Neural cell (in vitro differentiated cells): ENCODE data around the gene PDHX. TPM values are rescaled to one million over a fixed set of nuclear protein-coding genes. Genes with fewer than 3 reads are reported as not detected.

Experiments
- H2AFZ ChIP-seq: fragments of 200-600, 300-800 bp; sonication (generic), shearing (Covaris generic); 2 replicates; pipeline ENCODE4 v1.6.0; 2014; ENCODE audit warnings: low read depth, mild to moderate bottlenecking, antibody characterized with exemption, low read length, moderate library complexity
- H3F3A ChIP-seq: fragments of 200-600 bp; shearing (Covaris generic); 2 replicates; pipeline ENCODE4 v1.6.1; 2016; ENCODE audit warnings: mild to moderate bottlenecking, moderate library complexity, mixed read lengths, antibody characterized with exemption, low read length; ENCODE audit not compliant: insufficient read depth, poor library complexity, severe bottlenecking
- H3K27ac ChIP-seq: fragments of 200-600, 300-800 bp; sonication (generic), shearing (Covaris generic); 2 replicates; pipeline ENCODE4 v1.5.1; 2014; ENCODE audit warnings: mild to moderate bottlenecking, low read length, moderate library complexity
- H3K27me3 ChIP-seq: fragments of 300-800, 200-600 bp; sonication (generic), shearing (Covaris generic); 2 replicates; pipeline ENCODE4 v1.6.0; 2014; ENCODE audit warnings: mild to moderate bottlenecking, low read depth, low read length, moderate library complexity; ENCODE audit not compliant: insufficient read depth
- H3K36me3 ChIP-seq: fragments of 300-800, 200-600 bp; sonication (generic), shearing (Covaris generic); 2 replicates; pipeline ENCODE4 v1.5.1; 2014; ENCODE audit warnings: mild to moderate bottlenecking, antibody characterized with exemption, low read length, moderate library complexity; ENCODE audit not compliant: insufficient read depth
- H3K4me2 ChIP-seq: fragments of 300-800, 200-600 bp; sonication (generic), shearing (Covaris generic); 2 replicates; pipeline ENCODE4 v1.6.0; 2014; ENCODE audit warnings: mild to moderate bottlenecking, low read length
- H3K4me3 ChIP-seq: fragments of 300-800, 200-600 bp; sonication (generic), shearing (Covaris generic); 2 replicates; pipeline ENCODE4 v1.5.1; 2014; ENCODE audit warnings: mild to moderate bottlenecking, low read length, moderate library complexity
- H3K79me2 ChIP-seq: fragments of 200-600 bp; shearing (Covaris generic); replicated peaks from 2 replicates; pipeline ENCODE4 v1.6.0; 2014; ENCODE audit warnings: mild to moderate bottlenecking, low read length, moderate library complexity; ENCODE audit not compliant: insufficient read depth
- H3K9ac ChIP-seq: fragments of 300-800, 200-600 bp; sonication (generic), shearing (Covaris generic); 2 replicates; pipeline ENCODE4 v1.6.1; 2016; ENCODE audit warnings: mild to moderate bottlenecking, low read length, mixed read lengths
- H3K9me2 ChIP-seq: fragments of 200-600 bp; shearing (Covaris generic); 2 replicates; pipeline ENCODE4 v1.6.1; 2016; ENCODE audit warnings: mild to moderate bottlenecking, low read length, mixed read lengths; ENCODE audit not compliant: insufficient read depth
- H3K9me3 ChIP-seq: fragments of 200-600, 300-800 bp; sonication (generic), shearing (Covaris generic); 2 replicates; pipeline ENCODE4 v1.6.1; 2016; ENCODE audit warnings: mild to moderate bottlenecking, mixed run types, low read length, moderate library complexity, mixed read lengths
- H4K20me1 ChIP-seq: fragments of 200-600 bp; shearing (Covaris generic); 2 replicates; pipeline ENCODE4 v1.6.1; 2016; ENCODE audit warnings: mild to moderate bottlenecking, mixed run types; ENCODE audit not compliant: insufficient read depth
- EP300 ChIP-seq: fragments of 450-650 bp; conservative IDR thresholded peaks from 2 replicates; pipeline ENCODE4 v1.6.1; 2014; ENCODE audit warnings: antibody characterized with exemption, mild to moderate bottlenecking, moderate library complexity; ENCODE audit not compliant: poor library complexity, severe bottlenecking
- EZH2 ChIP-seq: fragments of 200-600, 300-800 bp; shearing (Covaris generic), sonication (generic); IDR thresholded peaks from 2 replicates; pipeline ENCODE4 v1.6.1; 2014; ENCODE audit warnings: antibody characterized with exemption, low read length, borderline replicate concordance, mild to moderate bottlenecking; ENCODE audit not compliant: insufficient read depth, poor library complexity, severe bottlenecking
- MXI1 ChIP-seq: fragments of 450-650 bp; conservative IDR thresholded peaks from 2 replicates; pipeline ENCODE4 v1.6.1; 2014; ENCODE audit warnings: antibody characterized with exemption, mild to moderate bottlenecking; ENCODE audit not compliant: poor library complexity, severe bottlenecking
- POLR2AphosphoS5 ChIP-seq: IDR thresholded peaks from 2 replicates; pipeline ENCODE4 v1.6.1; 2012
- RAD21 ChIP-seq: fragments of 450-650 bp; conservative IDR thresholded peaks from 2 replicates; pipeline ENCODE4 v1.6.1; 2014; ENCODE audit warnings: antibody characterized with exemption, mild to moderate bottlenecking, moderate library complexity
- REST ChIP-seq: IDR thresholded peaks from 2 replicates; pipeline ENCODE4 v1.6.1; 2012; ENCODE audit warnings: borderline replicate concordance
- SMC3 ChIP-seq: fragments of 450-650 bp; conservative IDR thresholded peaks from 2 replicates; pipeline ENCODE4 v1.6.1; 2014; ENCODE audit warnings: antibody characterized with exemption, mild to moderate bottlenecking, moderate library complexity; ENCODE audit not compliant: poor library complexity
- TAF1 ChIP-seq: IDR thresholded peaks from 2 replicates; pipeline ENCODE4 v1.6.1; 2012; ENCODE audit warnings: low read depth
- polyA plus RNA-seq: library from polyadenylated mRNA; depleted of rRNA; stranded (reverse); fragments of >200 nt; gene quantifications from 2 replicates; pipeline ENCODE4 v1.2.3, GENCODE V29; 2014
- TF ChIP-seq, protein P1 (sequence below): fragments of 450-650 bp; IDR thresholded peaks from 2 replicates; pipeline ENCODE4 v1.5.1; 2014; ENCODE audit warnings: antibody characterized with exemption, mild to moderate bottlenecking, moderate library complexity; ENCODE audit not compliant: poor library complexity, severe bottlenecking

PDHX gene
- polyA plus RNA-seq, 1 donor from 2014 or later: 59.8 TPM

DNA sequence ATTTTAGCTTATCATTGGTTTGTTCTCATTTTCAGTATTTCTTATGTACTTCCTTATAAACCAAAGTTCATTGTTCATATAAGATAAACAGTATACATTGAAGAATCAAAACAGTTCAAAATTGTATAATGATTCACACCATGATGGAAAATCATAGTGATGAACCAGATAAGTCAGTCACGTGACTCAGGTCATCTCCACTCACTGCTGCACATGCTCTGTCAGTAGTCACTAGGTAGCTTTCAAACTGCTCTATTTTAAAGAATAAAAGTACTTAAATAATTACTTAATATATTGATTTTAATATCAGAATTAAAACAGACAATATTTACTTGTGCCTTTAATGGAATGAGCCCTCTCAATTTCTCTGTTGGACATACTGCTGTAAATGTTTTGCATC lies 37.5 kb downstream of the PDHX start:
- Histone ChIP-seq H3F3A (no peaks in the 10 kb centered on the region), H4K20me1 (no peaks in the 10 kb centered on the region), H3K36me3 (no peaks in the 10 kb centered on the region), H3K4me2 (no peak overlapping the region), H3K79me2 (no peaks in the 10 kb centered on the region), H3K9me3 (no peaks in the 10 kb centered on the region), H3K9ac (no peak overlapping the region), H3K4me3 (no peak overlapping the region), H3K9me2 (no peaks in the 10 kb centered on the region), H3K27ac (no peak overlapping the region), H2AFZ (no peak overlapping the region), H3K27me3 (no peaks in the 10 kb centered on the region)
- TF ChIP-seq RAD21 (no peak), MXI1 (no peak), SMC3 (no peak), POLR2AphosphoS5 (no peak), EP300 (no peak), EZH2 (no peak)
- TF ChIP-seq, protein P1, sequence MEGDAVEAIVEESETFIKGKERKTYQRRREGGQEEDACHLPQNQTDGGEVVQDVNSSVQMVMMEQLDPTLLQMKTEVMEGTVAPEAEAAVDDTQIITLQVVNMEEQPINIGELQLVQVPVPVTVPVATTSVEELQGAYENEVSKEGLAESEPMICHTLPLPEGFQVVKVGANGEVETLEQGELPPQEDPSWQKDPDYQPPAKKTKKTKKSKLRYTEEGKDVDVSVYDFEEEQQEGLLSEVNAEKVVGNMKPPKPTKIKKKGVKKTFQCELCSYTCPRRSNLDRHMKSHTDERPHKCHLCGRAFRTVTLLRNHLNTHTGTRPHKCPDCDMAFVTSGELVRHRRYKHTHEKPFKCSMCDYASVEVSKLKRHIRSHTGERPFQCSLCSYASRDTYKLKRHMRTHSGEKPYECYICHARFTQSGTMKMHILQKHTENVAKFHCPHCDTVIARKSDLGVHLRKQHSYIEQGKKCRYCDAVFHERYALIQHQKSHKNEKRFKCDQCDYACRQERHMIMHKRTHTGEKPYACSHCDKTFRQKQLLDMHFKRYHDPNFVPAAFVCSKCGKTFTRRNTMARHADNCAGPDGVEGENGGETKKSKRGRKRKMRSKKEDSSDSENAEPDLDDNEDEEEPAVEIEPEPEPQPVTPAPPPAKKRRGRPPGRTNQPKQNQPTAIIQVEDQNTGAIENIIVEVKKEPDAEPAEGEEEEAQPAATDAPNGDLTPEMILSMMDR: no peak

GRCh38 chr11:34957206-34957605 lies 40.8 kb downstream of the PDHX start:
- Histone ChIP-seq H3K27me3 (no peaks in the 10 kb centered on the region), H3K9me3 (no peaks in the 10 kb centered on the region)
- no peak for TF ChIP-seq EP300
- no peak for TF ChIP-seq RAD21
- no peak for TF ChIP-seq POLR2AphosphoS5

GRCh38 chr11:34957606-34958005 lies 41.2 kb downstream of the PDHX start:
- H3K9ac ChIP-seq: no peak overlapping the region
- no peak overlapping the region for H3K4me3 ChIP-seq
- TF ChIP-seq SMC3 (no peak), POLR2AphosphoS5 (no peak), TAF1 (no peak), EP300 (no peak), RAD21 (no peak), MXI1 (no peak), REST (no peak), EZH2 (no peak)
- TF ChIP-seq, protein P1: no peak
- no peaks in the 10 kb centered on the region for H3K27me3 ChIP-seq
- H3K79me2 ChIP-seq: no peaks in the 10 kb centered on the region
- H3K36me3 ChIP-seq: no peaks in the 10 kb centered on the region
- H3K9me2 ChIP-seq: no peaks in the 10 kb centered on the region
- no peak overlapping the region for H2AFZ ChIP-seq
- no peaks in the 10 kb centered on the region for H3K9me3 ChIP-seq
- no peaks in the 10 kb centered on the region for H4K20me1 ChIP-seq
- H3K4me2 ChIP-seq: no peak overlapping the region
- H3K27ac ChIP-seq: no peak overlapping the region
- no peaks in the 10 kb centered on the region for H3F3A ChIP-seq

More at GRCh38 chr11:34957206-34957605, 40.8 kb downstream of the PDHX start:
- Histone ChIP-seq H2AFZ (no peak overlapping the region), H3K79me2 (no peaks in the 10 kb centered on the region), H3K4me3 (no peak overlapping the region), H3K36me3 (no peaks in the 10 kb centered on the region), H3F3A (no peaks in the 10 kb centered on the region), H3K4me2 (no peak overlapping the region), H3K9me2 (no peaks in the 10 kb centered on the region), H3K9ac (no peak overlapping the region), H3K27ac (no peak overlapping the region), H4K20me1 (no peaks in the 10 kb centered on the region)
